GM23248 (cell line): ENCODE measurements around the gene EPRS1.

Experiments
- EZH2 ChIP-seq: fragments of 200-600 bp; sonication (generic); IDR thresholded peaks from 2 replicates; pipeline ENCODE4 v1.6.1; 2018; ENCODE audit warnings: antibody characterized with exemption, mild to moderate bottlenecking; ENCODE audit not compliant: insufficient read depth, poor library complexity, severe bottlenecking
- EZH2phosphoT487 ChIP-seq: fragments of 200-600 bp; sonication (generic); IDR thresholded peaks from 2 replicates; pipeline ENCODE4 v1.6.1; 2018; ENCODE audit warnings: antibody characterized with exemption, moderate library complexity, mild to moderate bottlenecking, low read depth; ENCODE audit not compliant: insufficient read depth

DNA sequence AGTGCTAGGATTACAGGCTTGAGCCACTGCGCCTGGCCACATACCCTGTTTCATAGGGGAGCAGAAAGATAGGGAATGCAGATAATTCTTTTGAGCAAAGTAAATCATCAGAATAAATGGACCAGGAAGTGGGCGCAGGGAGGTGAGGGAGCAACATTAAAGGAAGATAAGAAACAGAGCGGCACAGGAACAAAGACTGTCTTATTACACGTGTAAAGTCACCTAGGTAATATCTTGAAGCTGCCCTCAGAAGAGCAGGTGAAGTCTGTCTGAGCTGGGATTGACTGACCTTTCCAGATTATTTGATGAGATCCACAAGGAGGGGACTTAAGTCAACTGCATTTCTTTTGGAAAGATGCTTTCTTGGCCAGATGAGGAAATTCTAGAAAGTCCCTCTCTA, 7.7 kb downstream of the EPRS1 start:
- TF ChIP-seq EZH2 (no peak), EZH2phosphoT487 (no peak)
